Upper lobe of right lung (tissue), 1 donor: ENCODE results near the gene GALM. TPM values are rescaled to one million over a fixed set of nuclear protein-coding genes. Genes with fewer than 3 reads are reported as not detected.

Experiments used
- ATAC-seq: fragments of 200-7000 bp; cut with Tn5 transposase; one replicate; pipeline ENCODE4 v1.9.1; 2020; ENCODE audit warnings: mild to moderate bottlenecking, moderate library complexity
- DNase-seq: peaks from one replicate; pipeline ENCODE4 v3.0.0-alpha.2; 2020
- H3K27ac ChIP-seq: fragments of 200-600 bp; one replicate; pipeline ENCODE4 v1.8.0; 2022
- H3K27me3 ChIP-seq: fragments of 200-600 bp; one replicate; pipeline ENCODE4 v1.8.0; 2022; ENCODE audit warnings: mild to moderate bottlenecking
- H3K36me3 ChIP-seq: fragments of 200-600 bp; one replicate; pipeline ENCODE4 v1.8.0; 2022
- H3K4me1 ChIP-seq: fragments of 200-600 bp; one replicate; pipeline ENCODE4 v1.8.0; 2022
- H3K4me3 ChIP-seq: fragments of 200-600 bp; one replicate; pipeline ENCODE4 v1.8.0; 2022; ENCODE audit warnings: mild to moderate bottlenecking
- H3K9me3 ChIP-seq: fragments of 200-600 bp; one replicate; pipeline ENCODE4 v1.8.0; 2022
- intact Hi-C: fragments of 100-400 bp; cut with DNase I; formaldehyde crosslinking; loops from one replicate; pipeline ENCODE4 v1.11.0; 2022
- total RNA-seq: library from RNA; stranded (reverse); fragmentation: NEBNext Ultra II Directional; extraction: Animal tissue kit (Norgen Biotek cat#: 25700); gene quantifications from one replicate; pipeline ENCODE4 v1.2.1, GENCODE V29; 2021
- TF ChIP-seq, protein P1 (sequence below): fragments of 200-600 bp; IDR thresholded peaks from one replicate; pipeline ENCODE4 v1.8.0; 2022; ENCODE audit warnings: antibody characterized with exemption
- donor health status: DM: no; HTN: yes; CAD: no; lungs with severe emphysema.

The GALM gene
- total RNA-seq, 1 donor from 2014 or later: 14.7 TPM

DNA sequence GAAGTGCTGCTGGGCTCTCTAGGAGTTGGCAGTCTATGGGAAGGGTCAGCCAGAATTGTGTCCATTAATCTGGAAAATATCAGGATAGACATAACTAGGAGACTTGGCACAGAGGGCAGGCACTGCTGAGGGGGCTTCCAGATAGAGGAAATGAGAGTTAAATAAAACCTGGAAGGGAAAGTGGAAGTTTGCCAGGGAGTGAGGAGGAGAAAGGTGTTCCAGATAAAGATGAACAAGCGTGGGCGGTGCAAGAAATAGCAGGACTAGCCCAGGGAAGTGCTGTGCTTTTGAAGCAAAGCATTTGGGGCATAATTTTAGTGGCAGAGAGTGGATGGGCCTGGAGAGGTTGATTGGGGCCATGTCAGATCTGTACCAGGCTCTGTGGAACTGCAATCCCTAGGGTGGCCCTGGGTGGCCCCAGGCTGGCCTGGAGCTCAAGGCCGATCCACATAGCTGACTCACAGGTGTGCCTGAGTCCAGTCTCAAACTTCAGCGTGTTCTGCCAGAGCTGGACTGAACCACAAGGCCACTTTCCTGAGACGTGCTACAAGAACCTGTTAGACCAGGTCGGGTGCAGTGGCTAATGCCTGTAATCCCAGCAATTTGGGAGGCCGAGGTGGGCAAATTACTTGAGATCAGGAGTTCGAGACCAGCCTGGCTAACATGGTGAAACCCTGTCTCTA is 26.9 kb downstream of the GALM start:
- peak; percentile 88 for ATAC-seq
- Histone ChIP-seq H3K27ac (no peak overlapping the region), H3K36me3 (peaks cover 16% of the 10 kb centered on the region), H3K27me3 (no peaks in the 10 kb centered on the region), H3K4me1 (no peaks in the 10 kb centered on the region), H3K9me3 (no peaks in the 10 kb centered on the region), H3K4me3 (no peak overlapping the region)
- no peak for DNase-seq
- intact Hi-C loops: no loop called here
- TF ChIP-seq, protein P1, sequence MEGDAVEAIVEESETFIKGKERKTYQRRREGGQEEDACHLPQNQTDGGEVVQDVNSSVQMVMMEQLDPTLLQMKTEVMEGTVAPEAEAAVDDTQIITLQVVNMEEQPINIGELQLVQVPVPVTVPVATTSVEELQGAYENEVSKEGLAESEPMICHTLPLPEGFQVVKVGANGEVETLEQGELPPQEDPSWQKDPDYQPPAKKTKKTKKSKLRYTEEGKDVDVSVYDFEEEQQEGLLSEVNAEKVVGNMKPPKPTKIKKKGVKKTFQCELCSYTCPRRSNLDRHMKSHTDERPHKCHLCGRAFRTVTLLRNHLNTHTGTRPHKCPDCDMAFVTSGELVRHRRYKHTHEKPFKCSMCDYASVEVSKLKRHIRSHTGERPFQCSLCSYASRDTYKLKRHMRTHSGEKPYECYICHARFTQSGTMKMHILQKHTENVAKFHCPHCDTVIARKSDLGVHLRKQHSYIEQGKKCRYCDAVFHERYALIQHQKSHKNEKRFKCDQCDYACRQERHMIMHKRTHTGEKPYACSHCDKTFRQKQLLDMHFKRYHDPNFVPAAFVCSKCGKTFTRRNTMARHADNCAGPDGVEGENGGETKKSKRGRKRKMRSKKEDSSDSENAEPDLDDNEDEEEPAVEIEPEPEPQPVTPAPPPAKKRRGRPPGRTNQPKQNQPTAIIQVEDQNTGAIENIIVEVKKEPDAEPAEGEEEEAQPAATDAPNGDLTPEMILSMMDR: no peak

DNA sequence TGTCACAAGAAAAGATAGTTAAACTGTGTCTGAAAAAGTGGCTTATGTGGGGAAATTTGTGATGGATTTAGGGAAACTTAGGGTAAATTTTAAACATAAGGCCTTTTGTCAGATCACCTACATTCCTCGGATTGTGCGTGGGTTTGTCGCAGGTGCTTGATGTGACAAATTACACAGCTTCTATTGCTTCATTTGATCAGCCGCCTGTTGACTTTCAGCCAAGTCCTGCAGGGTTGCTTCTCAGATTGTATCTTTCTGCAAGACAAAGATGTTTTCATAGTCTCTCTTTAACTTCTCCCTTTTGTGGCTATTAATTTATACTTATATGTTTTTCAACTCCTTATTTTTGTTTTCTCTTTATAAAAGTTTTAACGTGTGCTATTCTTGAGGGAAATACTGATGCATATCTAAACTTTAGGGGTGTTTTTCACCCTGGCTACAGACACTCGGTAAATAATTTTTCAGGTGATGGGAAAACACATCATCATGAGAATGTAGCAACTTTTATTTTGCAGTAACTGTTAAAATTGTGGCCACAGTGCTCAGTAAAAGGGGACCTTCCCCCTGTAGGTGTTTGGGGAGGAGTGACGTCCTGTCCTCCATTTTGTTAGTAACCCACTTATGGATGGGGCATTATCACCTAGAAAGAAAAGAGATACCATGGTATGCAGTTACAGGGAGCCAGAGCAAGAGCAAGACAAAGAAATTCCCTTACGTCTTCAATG is 31.4 kb downstream of the GALM start:
- no peak overlapping the region for H3K27ac ChIP-seq
- no peaks in the 10 kb centered on the region for H3K9me3 ChIP-seq
- H3K4me3 ChIP-seq: no peak overlapping the region
- ATAC-seq (no peak), DNase-seq (no peak)
- intact Hi-C loops: no loop called here
- no peaks in the 10 kb centered on the region for H3K4me1 ChIP-seq
- TF ChIP-seq, protein P1: no peak
- no peaks in the 10 kb centered on the region for H3K27me3 ChIP-seq
- H3K36me3 ChIP-seq: no peaks in the 10 kb centered on the region

DNA sequence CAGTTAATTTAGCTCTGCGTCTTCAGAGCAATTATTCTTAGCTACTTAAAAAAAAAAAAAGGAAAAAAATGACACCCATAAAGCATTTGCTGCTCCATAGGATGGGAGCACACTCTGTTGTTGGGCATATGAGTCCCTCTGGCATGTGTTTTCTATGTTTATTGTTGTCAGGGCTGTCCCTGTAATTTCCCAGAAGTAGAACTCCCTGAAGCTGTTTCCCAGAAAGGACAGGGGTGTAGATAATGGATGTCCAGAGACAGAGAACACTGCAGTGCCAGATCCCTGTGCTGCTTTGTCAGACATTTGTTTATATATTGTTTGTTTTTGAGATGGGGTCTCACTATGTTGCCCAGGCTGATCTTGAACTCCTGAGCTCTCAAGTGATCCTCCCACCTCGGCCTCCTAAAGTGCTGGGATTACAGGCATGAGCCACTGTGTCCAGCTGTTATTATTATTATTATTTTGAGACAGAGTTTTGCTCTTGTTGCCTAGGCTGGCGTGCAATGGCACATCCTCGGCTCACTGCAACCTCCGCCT is 32.6 kb downstream of the GALM start:
- no peak for DNase-seq
- no peaks in the 10 kb centered on the region for H3K36me3 ChIP-seq
- intact Hi-C loops: no loop called here
- no peak overlapping the region for H3K27ac ChIP-seq
- H3K4me1 ChIP-seq: no peaks in the 10 kb centered on the region
- TF ChIP-seq, protein P1: no peak
- no peak for ATAC-seq
- H3K9me3 ChIP-seq: no peaks in the 10 kb centered on the region
- H3K4me3 ChIP-seq: no peak overlapping the region
- H3K27me3 ChIP-seq: no peaks in the 10 kb centered on the region

DNA sequence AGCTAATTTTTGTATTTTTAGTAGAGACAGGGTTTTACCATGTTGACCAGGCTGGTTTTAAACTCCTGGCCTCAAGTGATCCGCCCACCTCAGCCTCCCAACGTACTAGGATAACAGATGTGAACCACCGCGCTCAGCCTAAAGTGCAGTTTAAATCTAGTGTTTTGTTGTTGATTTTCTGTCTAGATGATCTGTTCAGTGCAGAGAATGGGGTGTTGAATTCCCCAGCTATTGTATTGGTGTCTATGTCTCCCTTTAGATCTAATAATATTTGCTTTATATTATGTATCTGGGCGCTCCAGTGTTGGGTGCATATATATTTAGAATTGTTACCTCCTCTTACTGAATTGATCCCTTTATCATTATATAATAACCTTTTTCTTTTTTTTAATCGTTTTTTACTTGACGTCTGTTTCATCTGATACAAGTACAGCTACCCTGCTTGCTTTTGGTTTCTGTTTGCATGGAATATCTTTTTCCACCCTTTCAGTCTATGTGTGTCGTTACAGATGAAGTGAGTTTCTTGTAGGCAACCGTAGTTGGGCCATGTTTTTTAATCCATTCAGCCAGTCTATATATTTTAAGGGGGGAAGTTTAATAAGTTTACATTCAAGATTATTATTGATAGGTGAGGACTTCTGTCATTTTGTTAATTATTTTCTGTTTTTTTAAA is 34.3 kb downstream of the GALM start:
- DNase-seq (no peak), ATAC-seq (no peak)
- Histone ChIP-seq H3K36me3 (no peaks in the 10 kb centered on the region), H3K4me3 (no peak overlapping the region), H3K27me3 (no peaks in the 10 kb centered on the region), H3K27ac (no peak overlapping the region), H3K4me1 (no peaks in the 10 kb centered on the region), H3K9me3 (no peaks in the 10 kb centered on the region)
- intact Hi-C loops: no loop called here
- TF ChIP-seq, protein P1: no peak

DNA sequence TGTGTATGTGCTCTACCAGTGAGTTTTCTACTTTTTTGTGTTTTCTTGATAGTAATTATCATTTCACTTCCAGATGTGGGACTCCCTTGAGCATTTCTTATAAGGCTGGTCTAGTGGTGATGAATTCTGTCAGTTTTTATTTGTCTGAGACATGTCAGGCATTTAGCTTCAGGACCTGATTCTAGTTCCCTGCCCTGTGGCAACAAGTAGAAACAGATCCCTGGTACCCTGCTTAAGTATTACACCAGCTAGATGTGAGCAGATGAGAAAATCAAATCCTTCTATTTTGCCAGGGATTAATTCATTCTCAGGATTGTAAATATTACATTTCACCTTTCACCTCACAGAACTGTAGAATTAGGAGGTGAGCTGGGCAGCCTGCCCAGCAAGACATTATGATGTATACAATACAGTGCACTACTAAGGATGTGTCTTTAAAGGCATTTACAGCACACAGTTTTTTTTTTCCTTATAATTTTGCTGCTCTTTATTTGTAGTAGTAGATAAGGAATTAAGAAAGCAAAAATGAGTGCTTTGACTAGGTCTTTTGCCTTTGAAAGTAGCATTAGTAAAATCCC is 35.1 kb downstream of the GALM start:
- DNase-seq: no peak
- Histone ChIP-seq H3K27ac (no peak overlapping the region), H3K4me1 (no peaks in the 10 kb centered on the region), H3K27me3 (no peaks in the 10 kb centered on the region), H3K9me3 (no peaks in the 10 kb centered on the region), H3K36me3 (no peaks in the 10 kb centered on the region), H3K4me3 (no peak overlapping the region)
- intact Hi-C loops: no loop called here
- TF ChIP-seq, protein P1: no peak
- no peak for ATAC-seq
